Activated CD8-positive, alpha-beta T cell treated with anti-CD3 and anti-CD28 coated beads for 36 hours (primary cell): Measurements from ENCODE around the gene FCSK. TPM values are rescaled to one million over a fixed set of nuclear protein-coding genes. Genes with fewer than 3 reads are reported as not detected.

ENCODE experiments used
- ATAC-seq: fragments of 200-7000 bp; cut with Tn5 transposase; one replicate; pipeline ENCODE4 v1.10.0; 2021; ENCODE audit warnings: mild to moderate bottlenecking, moderate library complexity
- CTCF ChIA-PET: fragments of 350-600 bp; sonication (Branson Sonifier 250); formaldehyde crosslinking; loops from one replicate; lab custom pipeline; 2021; ENCODE audit warnings: antibody characterized with exemption; lab: Charles Lee
- POLR2A ChIA-PET: fragments of 350-600 bp; sonication (Branson Sonifier 250); formaldehyde crosslinking; loops from one replicate; lab custom pipeline; 2021; ENCODE audit warnings: antibody characterized with exemption; lab: Charles Lee
- DNase-seq: peaks from one replicate; pipeline ENCODE4 v3.0.0-alpha.2; 2020
- H3K27ac Mint-ChIP-seq: one replicate; pipeline ENCODE4 v1.8.0; 2021; ENCODE audit warnings: mild to moderate bottlenecking, mixed read lengths
- H3K27me3 Mint-ChIP-seq: one replicate; pipeline ENCODE4 v1.8.0; 2021; ENCODE audit warnings: mixed read lengths
- H3K36me3 Mint-ChIP-seq: one replicate; pipeline ENCODE4 v1.8.0; 2021; ENCODE audit warnings: low read depth, mixed read lengths
- H3K4me1 Mint-ChIP-seq: one replicate; pipeline ENCODE4 v1.8.0; 2021; ENCODE audit warnings: low read depth, mixed read lengths
- H3K4me3 Mint-ChIP-seq: one replicate; pipeline ENCODE4 v1.8.0; 2021; ENCODE audit warnings: mild to moderate bottlenecking, moderate library complexity, mixed read lengths
- H3K9me3 Mint-ChIP-seq: one replicate; pipeline ENCODE4 v1.8.0; 2021; ENCODE audit warnings: mixed read lengths
- CTCF ChIP-seq: fragments of 200-600 bp; IDR thresholded peaks from one replicate; pipeline ENCODE4 v1.8.0; 2022; ENCODE audit warnings: antibody characterized with exemption, mild to moderate bottlenecking
- intact Hi-C: fragments of 100-400 bp; cut with micrococcal nuclease; formaldehyde crosslinking; loops from one replicate; pipeline ENCODE4 v1.10.0; 2022
- total RNA-seq, 2 experiments: library from RNA; stranded (reverse); gene quantifications; one replicate each; pipeline ENCODE4 v1.2.3, GENCODE V29; 2021

The FCSK gene
- total RNA-seq, 2 experiments from 2014 or later = 11.0 to 11.1 TPM

GRCh38 chr16:70470141-70470926, 15.9 kb downstream of the FCSK start:
- TF ChIP-seq CTCF = no peak
- Mint-ChIP-seq H3K27me3 (no peaks in the 10 kb centered on the region), H3K9me3 (no peaks in the 10 kb centered on the region), H3K4me3 (no peak overlapping the region), H3K36me3 (no peaks in the 10 kb centered on the region), H3K4me1 (no peaks in the 10 kb centered on the region), H3K27ac (peak overlapping the region; percentile 12)
- intact Hi-C loops = no loop called here
- ChIA-PET CTCF (no interaction called here), POLR2A (interaction anchor here (1.5 kb wide), 1 partner anchor 17 kb away, joined by 4 read pairs; no protein-coding TSS in a partner anchor)
- ATAC-seq = no peak
- DNase-seq = no peak

GRCh38 chr16:70470927-70471341, 16.5 kb downstream of the FCSK start:
- H3K4me1 Mint-ChIP-seq = peaks cover 3% of the 10 kb centered on the region
- DNase-seq (no peak), ATAC-seq (no peak)
- no peaks in the 10 kb centered on the region for H3K36me3 Mint-ChIP-seq
- no peak overlapping the region for H3K27ac Mint-ChIP-seq
- intact Hi-C loops = no loop called here
- H3K9me3 Mint-ChIP-seq = no peaks in the 10 kb centered on the region
- CTCF ChIA-PET = no interaction called here
- H3K27me3 Mint-ChIP-seq = no peaks in the 10 kb centered on the region
- no peak overlapping the region for H3K4me3 Mint-ChIP-seq
- POLR2A ChIA-PET = no interaction called here
- no peak for TF ChIP-seq CTCF

- Mint-ChIP-seq H3K27ac (no peak overlapping the region), H3K4me3 (no peak overlapping the region), H3K27me3 (no peaks in the 10 kb centered on the region), H3K36me3 (peaks cover 3% of the 10 kb centered on the region), H3K9me3 (no peaks in the 10 kb centered on the region), H3K4me1 (peaks cover 17% of the 10 kb centered on the region)
- ATAC-seq (no peak), DNase-seq (no peak)
- no peak for TF ChIP-seq CTCF
- ChIA-PET CTCF (interaction anchor here (0.6 kb wide), 1 partner anchor 79 kb away, joined by 3 read pairs; no protein-coding TSS in a partner anchor), POLR2A (interaction anchor here (1.0 kb wide), 1 partner anchor 78 kb away, joined by 3 read pairs; no protein-coding TSS in a partner anchor)
- intact Hi-C loops = no loop called here
Measured at GRCh38 chr16:70472786-70473433, 18.5 kb downstream of the FCSK start.

- Mint-ChIP-seq H3K36me3 (peaks cover 3% of the 10 kb centered on the region), H3K9me3 (no peaks in the 10 kb centered on the region), H3K27ac (peak overlapping the region; percentile 46), H3K27me3 (no peaks in the 10 kb centered on the region), H3K4me1 (peaks cover 25% of the 10 kb centered on the region), H3K4me3 (no peak overlapping the region)
- CTCF ChIA-PET = interaction anchor here (0.6 kb wide), 1 partner anchor 79 kb away, joined by 3 read pairs; no protein-coding TSS in a partner anchor
- no peak for TF ChIP-seq CTCF
- DNase-seq (no peak), ATAC-seq (no peak)
- POLR2A ChIA-PET = interaction anchor here (2.0 kb wide), 1 partner anchor 20 kb away, joined by 7 read pairs; the partner anchor contains the start of gene FCSK
- intact Hi-C loops = no loop called here
Measured at GRCh38 chr16:70473446-70474319, 19.3 kb downstream of the FCSK start.
